GM12892 (cell line): ENCODE measurements around the gene DNAH1.

Experiments used
- POLR2A ChIP-seq: IDR thresholded peaks from 2 replicates; pipeline ENCODE4 v1.6.1; 2011; ENCODE audit warnings: low read depth, low read length, control low read depth
- POLR2AphosphoS5 ChIP-seq: IDR thresholded peaks from 2 replicates; pipeline ENCODE4 v1.6.1; 2011; ENCODE audit warnings: low read depth, low read length, control low read depth
- TAF1 ChIP-seq: IDR thresholded peaks from 2 replicates; pipeline ENCODE4 v1.6.1; 2011; ENCODE audit warnings: low read depth, mild to moderate bottlenecking, control low read depth, low read length, borderline replicate concordance

- TF ChIP-seq TAF1 (no peak), POLR2A (no peak), POLR2AphosphoS5 (no peak)
Observed at GRCh38 chr3:52433996-52434479, 117.9 kb downstream of the DNAH1 start.
